Measurements from ENCODE around the gene FAM90A1. TPM values are rescaled to one million over a fixed set of nuclear protein-coding genes. Genes with fewer than 3 reads are reported as not detected.
"Not testable (repeated sequence)": the region's sequence is repeated elsewhere in the genome, so short reads cannot be mapped to it uniquely, and the experiment has no call there.

FAM90A1 gene
- total RNA-seq, 1 experiment from 2014 or later = 0.09 TPM

DNA sequence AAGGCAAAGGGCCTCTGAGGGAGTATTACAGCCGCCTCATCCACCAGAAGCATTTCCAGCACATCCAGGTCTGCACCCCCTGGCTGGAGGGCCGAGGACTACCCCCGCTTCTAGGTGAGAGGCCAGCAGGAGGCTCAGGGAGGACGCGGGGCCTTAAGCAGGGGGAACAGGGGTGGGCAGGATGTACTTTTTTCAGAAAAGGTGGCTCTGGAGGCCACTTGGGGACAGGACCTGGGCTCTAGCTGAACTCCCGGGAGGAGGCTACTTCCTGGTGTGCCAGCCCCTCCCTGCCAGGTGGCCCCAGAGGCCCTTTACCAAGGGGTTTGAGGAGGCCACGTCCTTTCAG lies 287 bp upstream of the FAM90A1 start:
- H4K8ac ChIP-seq (replicated peaks; ENCODE audit: insufficient read length, low read depth, low read length); H3K9ac ChIP-seq (ENCODE audit: extremely low read depth, insufficient read length, low read length): not testable (repeated sequence)
- no CpG with 5 or more reads among the region's 7 CpGs for WGBS (ENCODE audit: extremely low coverage, insufficient read length, low lambda C conversion rate)

More for the DNA sequence above, 287 bp upstream of the FAM90A1 start:
- not testable (repeated sequence) for H3K27ac Mint-ChIP-seq; H3K4me2 ChIP-seq (ENCODE audit: insufficient read depth, insufficient read length, low read length); H2BK5ac ChIP-seq (ENCODE audit: insufficient read length, low read length); H4K20me1 ChIP-seq (ENCODE audit: control insufficient read depth, insufficient read depth, insufficient read length); H3K18ac ChIP-seq (ENCODE audit: insufficient read length, low read depth, low read length); H3K9me3 ChIP-seq (ENCODE audit: control insufficient read depth, low read depth, low read length); H3K27me3 ChIP-seq (ENCODE audit: insufficient read depth, low read length); H2BK20ac ChIP-seq (ENCODE audit: low read depth, low read length, poor library complexity, severe bottlenecking); H2BK120ac ChIP-seq (ENCODE audit: low read depth, low read length, poor library complexity, severe bottlenecking); H3T11ph ChIP-seq (ENCODE audit: low read length); H3K23me2 ChIP-seq (ENCODE audit: insufficient read length, low read depth, low read length, poor library complexity, severe bottlenecking); H3K23ac ChIP-seq (ENCODE audit: insufficient read length, low read depth, low read length); H4K5ac ChIP-seq (ENCODE audit: insufficient read length, low read depth, low read length); H3K79me2 ChIP-seq (ENCODE audit: insufficient read depth, low read length); H3K27ac ChIP-seq (ENCODE audit: insufficient read length, low read depth, low read length); H2AK5ac ChIP-seq (ENCODE audit: insufficient read length, low read length); H2AFZ ChIP-seq (ENCODE audit: low read length); H3K79me1 ChIP-seq (ENCODE audit: insufficient read depth, low read depth, low read length, poor library complexity, severe bottlenecking); H4K91ac ChIP-seq (ENCODE audit: insufficient read length, low read depth, low read length); H3K14ac ChIP-seq (ENCODE audit: insufficient read depth, low read length); H3K4ac ChIP-seq (ENCODE audit: low read depth, low read length); H3K36me3 Mint-ChIP-seq (ENCODE audit: insufficient read depth in 1 of 3, low read depth in 3 of 3); H3K4me1 ChIP-seq (ENCODE audit: insufficient read depth, low read length); H2BK12ac ChIP-seq (ENCODE audit: insufficient read length, low read depth, low read length); H2BK15ac ChIP-seq (ENCODE audit: low read depth, low read length); DNase-seq; H3K56ac ChIP-seq (ENCODE audit: insufficient read length, low read depth, low read length); H3K27me3 Mint-ChIP-seq (ENCODE audit: low read depth); H3K9me3 Mint-ChIP-seq
- Mint-ChIP-seq H3K4me3 (peak overlapping the region in 1 of 2 experiments; percentile 33; a peak in 2 of 5 replicates), H3K4me1 (peaks cover 15 to 24% of the 10 kb centered on the region in 2 experiments)

Measured in H9 (cell line).